Endothelial cell of umbilical vein (primary cell): ENCODE results near the gene ME3.

Experiments
- FOS ChIP-seq: IDR thresholded peaks from 2 replicates; pipeline ENCODE4 v1.6.1; 2011; ENCODE audit warnings: mild to moderate bottlenecking, low read length, moderate library complexity, borderline replicate concordance; ENCODE audit not compliant: insufficient read depth
- POLR2AphosphoS5 ChIP-seq: IDR thresholded peaks from 2 replicates; pipeline ENCODE4 v1.6.1; 2012; ENCODE audit warnings: low read depth, mild to moderate bottlenecking, control low read depth, low read length, moderate library complexity; ENCODE audit not compliant: insufficient read depth
- TF ChIP-seq, protein P1 (sequence below), 2 donors: IDR thresholded peaks; 1 replicate in 1 of 2; 2 replicates in 1 of 2; pipeline ENCODE4 v1.5.1; 2011; ENCODE audit warnings: low read length in 2 of 2, mild to moderate bottlenecking in 2 of 2, moderate library complexity in 2 of 2, control low read depth in 1 of 2, inconsistent platforms in 1 of 2, low read depth in 1 of 2; ENCODE audit not compliant: insufficient read depth in 1 of 2; ENCODE audit errors: extremely low read depth in 1 of 2
- TF ChIP-seq, protein P2 (sequence below): IDR thresholded peaks from 2 replicates; pipeline ENCODE4 v1.6.1; 2011; ENCODE audit not compliant: insufficient read depth, insufficient read length

DNA sequence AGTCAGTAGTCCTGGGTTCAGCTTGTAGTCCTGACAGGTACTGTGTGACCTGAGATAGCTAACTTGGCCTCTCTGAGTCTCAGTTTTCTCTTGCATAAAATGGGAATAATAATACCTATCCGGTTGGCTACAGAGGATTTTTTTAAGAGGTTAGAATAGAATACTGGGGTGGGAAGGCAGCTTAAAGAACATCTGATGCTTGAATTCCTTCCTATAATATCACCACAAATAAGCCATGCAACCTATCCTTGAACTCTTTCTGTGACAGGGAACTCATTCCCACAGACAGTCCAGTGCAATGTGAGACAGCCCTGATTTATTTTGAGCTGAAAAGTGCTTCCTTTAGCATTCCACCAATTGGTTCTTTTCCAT is 187.6 kb downstream of the ME3 start:
- TF ChIP-seq, protein P1, sequence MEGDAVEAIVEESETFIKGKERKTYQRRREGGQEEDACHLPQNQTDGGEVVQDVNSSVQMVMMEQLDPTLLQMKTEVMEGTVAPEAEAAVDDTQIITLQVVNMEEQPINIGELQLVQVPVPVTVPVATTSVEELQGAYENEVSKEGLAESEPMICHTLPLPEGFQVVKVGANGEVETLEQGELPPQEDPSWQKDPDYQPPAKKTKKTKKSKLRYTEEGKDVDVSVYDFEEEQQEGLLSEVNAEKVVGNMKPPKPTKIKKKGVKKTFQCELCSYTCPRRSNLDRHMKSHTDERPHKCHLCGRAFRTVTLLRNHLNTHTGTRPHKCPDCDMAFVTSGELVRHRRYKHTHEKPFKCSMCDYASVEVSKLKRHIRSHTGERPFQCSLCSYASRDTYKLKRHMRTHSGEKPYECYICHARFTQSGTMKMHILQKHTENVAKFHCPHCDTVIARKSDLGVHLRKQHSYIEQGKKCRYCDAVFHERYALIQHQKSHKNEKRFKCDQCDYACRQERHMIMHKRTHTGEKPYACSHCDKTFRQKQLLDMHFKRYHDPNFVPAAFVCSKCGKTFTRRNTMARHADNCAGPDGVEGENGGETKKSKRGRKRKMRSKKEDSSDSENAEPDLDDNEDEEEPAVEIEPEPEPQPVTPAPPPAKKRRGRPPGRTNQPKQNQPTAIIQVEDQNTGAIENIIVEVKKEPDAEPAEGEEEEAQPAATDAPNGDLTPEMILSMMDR (IDR thresholded peaks at IDR 0.05; ENCODE audit: extremely low read depth in 1 of 2, insufficient read depth in 1 of 2, low read depth in 1 of 2, low read length in 2 of 2) = no peak
- no peak for TF ChIP-seq POLR2AphosphoS5
- TF ChIP-seq, protein P2, sequence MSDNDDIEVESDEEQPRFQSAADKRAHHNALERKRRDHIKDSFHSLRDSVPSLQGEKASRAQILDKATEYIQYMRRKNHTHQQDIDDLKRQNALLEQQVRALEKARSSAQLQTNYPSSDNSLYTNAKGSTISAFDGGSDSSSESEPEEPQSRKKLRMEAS = no peak
- TF ChIP-seq FOS = no peak
